K562 (cell line): ENCODE measurements around the gene AGRN. TPM values are rescaled to one million over a fixed set of nuclear protein-coding genes. Genes with fewer than 3 reads are reported as not detected.

ENCODE experiments used
- ATAC-seq: fragments of 200-7000 bp; cut with Tn5 transposase; 3 replicates; pipeline ENCODE4 v1.9.1; 2020; ENCODE audit warnings: moderate library complexity
- BruUV-seq: library from RNA; stranded (reverse); fragments of 400-500 nt; replicated peaks from 2 replicates; lab custom pipeline; 2021; lab: Mats Ljungman, UMichigan
- CTCF ChIA-PET: fragments of 300-600 bp; formaldehyde crosslinking; extraction: SDS; loops from one replicate; lab custom pipeline; 2021; ENCODE audit warnings: low intra/inter-chr PET ratio; lab: Yijun Ruan, JAX
- POLR2A ChIA-PET: fragments of 300-600, 350-650 bp; sonication (Branson Sonifier 250); formaldehyde crosslinking; extraction: SDS; loops from one replicate; lab custom pipeline; 2021; ENCODE audit warnings: antibody characterized with exemption, inconsistent platforms; lab: Yijun Ruan, JAX
- DNase-seq, 4 experiments: peaks; one replicate each; pipeline versions ENCODE4 v3.0.0 to v3.0.0-alpha.2; 2011 to 2018; ENCODE audit warnings: low spot score in 3 of 4, mixed read lengths in 3 of 4; ENCODE audit errors: extremely low read depth in 1 of 4
- FAIRE-seq: peaks from 2 replicates; lab custom pipeline; 2011; peaks lifted over from hg19 to GRCh38; lab: Jason Lieb, UNC
- H2AFZ ChIP-seq: 2 replicates; pipeline ENCODE4 v1.6.0; 2011; ENCODE audit warnings: low read depth, low read length, control low read depth, inconsistent platforms
- H3K27ac ChIP-seq: fragments of 200-600 bp; 3 replicates; pipeline ENCODE4 v1.8.0; 2011; ENCODE audit warnings: low read depth, mild to moderate bottlenecking, control low read depth, inconsistent platforms, low read length, moderate library complexity, mixed read lengths; ENCODE audit errors: extremely low read depth
- H3K27me3 ChIP-seq, 2 experiments: fragments of 300-600 bp in 1 of 2; 2 replicates in 1 of 2; 3 replicates in 1 of 2; pipeline versions ENCODE4 v1.6.0 to v1.8.0; 2011; ENCODE audit warnings: inconsistent platforms in 2 of 2, low read length in 2 of 2, mild to moderate bottlenecking in 1 of 2, mixed read lengths in 1 of 2, moderate library complexity in 1 of 2; ENCODE audit not compliant: control insufficient read depth in 2 of 2, insufficient read depth in 2 of 2
- H3K36me3 ChIP-seq: fragments of 300-600 bp; 3 replicates; pipeline ENCODE4 v1.8.0; 2011; ENCODE audit warnings: mild to moderate bottlenecking, low read length, inconsistent platforms; ENCODE audit not compliant: control insufficient read depth, insufficient read depth
- H3K4me1 ChIP-seq, 2 experiments: fragments of 200-600 bp in 1 of 2; replicated peaks in 1 of 2; 2 replicates in 1 of 2; 3 replicates in 1 of 2; pipeline versions ENCODE4 v1.5.1 to v1.8.0; 2011; ENCODE audit warnings: inconsistent platforms in 2 of 2, low read length in 2 of 2, mild to moderate bottlenecking in 1 of 2, mixed read lengths in 1 of 2, moderate library complexity in 1 of 2; ENCODE audit not compliant: control insufficient read depth in 2 of 2, insufficient read depth in 2 of 2
- H3K4me2 ChIP-seq: 2 replicates; pipeline ENCODE4 v1.6.1; 2011; ENCODE audit warnings: low read length, control low read depth, inconsistent platforms, mixed read lengths; ENCODE audit not compliant: insufficient read depth
- H3K4me3 ChIP-seq: fragments of 200-600 bp; sonication (generic), shearing (Covaris generic); 2 replicates; pipeline ENCODE4 v1.5.1; 2016; ENCODE audit warnings: control low read depth, inconsistent platforms
- H3K79me2 ChIP-seq: fragments of 200-600 bp; 3 replicates; pipeline ENCODE4 v1.8.0; 2011; ENCODE audit warnings: low read length, inconsistent platforms; ENCODE audit not compliant: control insufficient read depth, insufficient read depth
- H3K9ac ChIP-seq, 2 experiments: 2 replicates each; pipeline versions ENCODE4 v1.6.0 to v1.6.1; 2011; ENCODE audit warnings: low read depth in 2 of 2, low read length in 2 of 2, control low read depth in 1 of 2, inconsistent platforms in 1 of 2, mild to moderate bottlenecking in 1 of 2, mixed read lengths in 1 of 2; ENCODE audit not compliant: insufficient read depth in 1 of 2
- H3K9me1 ChIP-seq: one replicate; pipeline ENCODE4 v1.6.0; 2011; ENCODE audit warnings: inconsistent platforms, mild to moderate bottlenecking, low read length, moderate library complexity; ENCODE audit not compliant: control insufficient read depth, insufficient read depth
- H3K9me3 ChIP-seq: replicated peaks from 2 replicates; pipeline ENCODE4 v1.5.1; 2011; ENCODE audit warnings: low read depth, low read length, inconsistent platforms; ENCODE audit not compliant: control insufficient read depth, insufficient read depth
- H4K20me1 ChIP-seq: replicated peaks from 2 replicates; pipeline ENCODE4 v1.6.1; 2011; ENCODE audit warnings: low read length, inconsistent platforms, mixed read lengths; ENCODE audit not compliant: control insufficient read depth, insufficient read depth
- BRF2 ChIP-seq: IDR thresholded peaks from 3 replicates; pipeline ENCODE4 v1.6.1; 2011; ENCODE audit warnings: borderline replicate concordance, mild to moderate bottlenecking; ENCODE audit not compliant: insufficient read length, insufficient read depth
- CBX8 ChIP-seq: fragments of 200-600 bp; sonication (generic); IDR thresholded peaks from 2 replicates; pipeline ENCODE4 v1.6.1; 2012; ENCODE audit warnings: borderline replicate concordance, mixed run types, low read depth, mild to moderate bottlenecking, moderate library complexity, mixed read lengths, low read length, control low read depth, inconsistent platforms; ENCODE audit not compliant: poor library complexity, severe bottlenecking; ENCODE audit errors: extremely low read depth
- ESRRA ChIP-seq: fragments of 450-650 bp; IDR thresholded peaks from 2 replicates; pipeline ENCODE4 v1.6.1; 2014; ENCODE audit warnings: low read depth, mild to moderate bottlenecking, moderate library complexity, borderline replicate concordance
- HNRNPL ChIP-seq: fragments of 200-400 bp; formaldehyde crosslinking; IDR thresholded peaks from 2 replicates; pipeline ENCODE4 v1.6.1; 2017; ENCODE audit warnings: low read depth, mild to moderate bottlenecking, low read length
- MLX ChIP-seq, 2 experiments: fragments of 450-650 bp in 1 of 2; sonication (generic) in 1 of 2; formaldehyde crosslinking; conservative IDR thresholded peaks; 2 replicates each; pipeline versions ENCODE4 v1.4.0 to v1.8.1; 2020 to 2022; ENCODE audit warnings: mild to moderate bottlenecking in 1 of 2, missing genetic modification reagents in 1 of 2
- MTA3 ChIP-seq: fragments of 450-650 bp; formaldehyde crosslinking; IDR thresholded peaks from 2 replicates; pipeline ENCODE4 v1.6.1; 2017; ENCODE audit warnings: mild to moderate bottlenecking, borderline replicate concordance
- NCOA2 ChIP-seq, 2 experiments: fragments of 450-650 bp; IDR thresholded peaks; 2 replicates each; pipeline ENCODE4 v1.6.1; 2018; ENCODE audit warnings: mild to moderate bottlenecking in 2 of 2, moderate library complexity in 1 of 2; ENCODE audit not compliant: partially characterized antibody in 2 of 2
- RAD21 ChIP-seq, 2 experiments: fragments of 250-450 bp in 1 of 2; fragments of 450-650 bp in 1 of 2; sonication (Bioruptor Pico) in 1 of 2; formaldehyde crosslinking in 1 of 2; IDR thresholded peaks in 1 of 2; conservative IDR thresholded peaks in 1 of 2; 2 replicates each; pipeline versions ENCODE4 v1.4.0 to v1.8.0; 2020 to 2022; ENCODE audit warnings: mild to moderate bottlenecking in 2 of 2, moderate library complexity in 1 of 2
- RBFOX2 ChIP-seq: fragments of 200-400 bp; formaldehyde crosslinking; IDR thresholded peaks from 2 replicates; pipeline ENCODE4 v1.6.1; 2017; ENCODE audit warnings: low read depth, mild to moderate bottlenecking, low read length, moderate library complexity
- RBM14 ChIP-seq: fragments of 200-400 bp; formaldehyde crosslinking; IDR thresholded peaks from 2 replicates; pipeline ENCODE4 v1.6.1; 2018; ENCODE audit warnings: low read depth, mild to moderate bottlenecking, low read length, moderate library complexity, borderline replicate concordance; ENCODE audit not compliant: insufficient read depth
- RBM22 ChIP-seq: fragments of 200-400 bp; formaldehyde crosslinking; IDR thresholded peaks from 2 replicates; pipeline ENCODE4 v1.6.1; 2018; ENCODE audit warnings: low read length, low read depth; ENCODE audit not compliant: poor library complexity, severe bottlenecking
- SAFB2 ChIP-seq: fragments of 200-400 bp; formaldehyde crosslinking; IDR thresholded peaks from 2 replicates; pipeline ENCODE4 v1.6.1; 2018; ENCODE audit warnings: borderline replicate concordance, low read length, low read depth, moderate library complexity; ENCODE audit not compliant: severe bottlenecking
- SAP30 ChIP-seq: fragments of 200-600 bp; sonication (generic); IDR thresholded peaks from 2 replicates; pipeline ENCODE4 v1.6.1; 2012; ENCODE audit warnings: borderline replicate concordance, low read depth, mild to moderate bottlenecking, moderate library complexity, low read length, control low read depth, inconsistent platforms; ENCODE audit not compliant: insufficient read depth, poor library complexity, severe bottlenecking
- SMAD3 ChIP-seq: fragments of 450-650 bp; formaldehyde crosslinking; conservative IDR thresholded peaks from 2 replicates; pipeline ENCODE4 v1.4.0; 2020; ENCODE audit warnings: mild to moderate bottlenecking
- ZBTB33 ChIP-seq: sonication (generic); formaldehyde crosslinking; IDR thresholded peaks from 2 replicates; pipeline ENCODE4 v1.8.1; 2023; ENCODE audit warnings: mild to moderate bottlenecking, missing genetic modification reagents
- WGBS: fragments of 100-300 bp; shearing (Covaris generic); methylation state at CpG from one replicate; pipeline ENCODE4 v1.1.6; 2016; ENCODE audit warnings: low coverage, mixed read lengths; ENCODE audit not compliant: insufficient coverage; ENCODE audit errors: missing lambda C conversion rate; 5-methylcytosine and 5-hydroxymethylcytosine counted together
- in situ Hi-C: fragments of 300-500 bp; cut with MboI; formaldehyde crosslinking; loops from 4 replicates; pipeline ENCODE4 v1.15.0; 2018; ENCODE audit warnings: inconsistent platforms, mixed read lengths
- intact Hi-C: fragments of 100-400 bp; cut with micrococcal nuclease; formaldehyde crosslinking; loops from 2 replicates; pipeline ENCODE4 v1.14.2; 2022
- polyA plus RNA-seq, 8 experiments: library from polyadenylated mRNA; depleted of rRNA in 4 of 8; stranded (reverse) in 5 of 8; unstranded in 3 of 8; fragments of >200 nt; fragmentation: Nextera tagmentation in 2 of 8; fragmentation: Illumina TruSeq in 1 of 8; extraction: Ambion mirVana in 2 of 8; extraction: Trizol in 1 of 8; gene quantifications; 2 replicates each; pipeline versions ENCODE4 v1.2.1 to v1.2.3, GENCODE V29; 2011 to 2014; ENCODE audit warnings: inconsistent platforms in 1 of 8, missing spikeins in 1 of 8
- total RNA-seq, 7 experiments: library from RNA; depleted of rRNA in 6 of 7; stranded (reverse); fragments of >200 nt in 6 of 7; fragmentation: Illumina TruSeq in 2 of 7; extraction: Trizol in 2 of 7; gene quantifications; 2 replicates each; pipeline versions ENCODE4 v1.2.1 to v1.2.3, GENCODE V29; 2011 to 2021; ENCODE audit warnings: low replicate concordance in 1 of 7

AGRN gene
- total and polyA plus RNA-seq, 9 of the 15 experiments (the other 6 are each of a cell fraction or from before 2014, with no cell fraction given): 0.04 to 111 (median 18.1) TPM

- WGBS: 96% methylated on average over 34 of the region's 57 CpGs
- BruUV-seq: no TSS peak
- ChIA-PET CTCF (no interaction called here), POLR2A (interaction anchor here (0.6 kb wide), 1 partner anchor 136 kb away, joined by 3 read pairs; no protein-coding TSS in a partner anchor)
- in situ Hi-C loops: no loop called here
- Histone ChIP-seq H3K27ac (no peak overlapping the region), H3K36me3 (peaks cover 86% of the 10 kb centered on the region), H3K4me3 (no peak overlapping the region), H3K79me2 (no peaks in the 10 kb centered on the region), H3K4me1 (peaks cover 0 to 34% of the 10 kb centered on the region in 2 experiments; a peak in 2 of 5 replicates), H2AFZ (no peak overlapping the region), H4K20me1 (no peaks in the 10 kb centered on the region), H3K9me1 (no peaks in the 10 kb centered on the region), H3K4me2 (no peak overlapping the region), H3K27me3 (no peaks in the 10 kb centered on the region), H3K9ac (no peak overlapping the region), H3K9me3 (no peaks in the 10 kb centered on the region)
- no peak for ATAC-seq
- intact Hi-C loops: no loop called here
- DNase-seq: no peak
- no peak for FAIRE-seq
- TF ChIP-seq BRF2: no peak
- TF ChIP-seq HNRNPL: 0 out of 2 replicates have a peak, but pooled peaks have one; percentile 37
- no peak for TF ChIP-seq SAFB2
- TF ChIP-seq RBM22: peak; percentile 57
- no peak for TF ChIP-seq ESRRA
- no peak for TF ChIP-seq NCOA2 (IDR thresholded peaks at IDR 0.05; ENCODE audit: partially characterized antibody in 2 of 2)
- TF ChIP-seq RBM14: 0 out of 2 replicates have a peak, but pooled peaks have one; percentile 46
- TF ChIP-seq MLX (CRISPR knock-in tag; conservative IDR thresholded peaks at IDR 0.05): no peak
- no peak for TF ChIP-seq SAP30
- TF ChIP-seq RBFOX2: 0 out of 2 replicates have a peak, but pooled peaks have one; percentile 9
- TF ChIP-seq CBX8: no peak
- TF ChIP-seq RAD21 (CRISPR knock-in tag; conservative IDR thresholded peaks at IDR 0.05 in 1 of 2, IDR thresholded peaks at IDR 0.05 in 1 of 2): no peak
- 0 out of 2 replicates have a peak, but pooled peaks have one; percentile 25 for TF ChIP-seq ZBTB33
- TF ChIP-seq MTA3: no peak
- TF ChIP-seq SMAD3 (CRISPR knock-in tag): no peak
Measured at GRCh38 chr1:1049318-1050165, 29.6 kb downstream of the AGRN start.
